Prostate gland (tissue), 2 donors: ENCODE data around the gene TNS1. TPM values are rescaled to one million over a fixed set of nuclear protein-coding genes. Genes with fewer than 3 reads are reported as not detected.

Source experiments
- DNase-seq: peaks from one replicate; pipeline ENCODE4 v3.0.0-alpha.2; 2019; ENCODE audit warnings: low spot score
- H3K27ac ChIP-seq, 2 donors: fragments of 200-600 bp; sonication (generic); 2 replicates each; pipeline ENCODE4 v1.5.1; 2017 to 2019
- H3K27me3 ChIP-seq: fragments of 200-600 bp; sonication (generic); replicated peaks from 2 replicates; pipeline ENCODE4 v1.5.1; 2019; ENCODE audit not compliant: insufficient read depth
- H3K36me3 ChIP-seq, 2 donors: fragments of 200-600 bp; sonication (generic); 1 replicate in 1 of 2; 2 replicates in 1 of 2; pipeline versions ENCODE4 v1.5.1 to v1.8.1; 2017 to 2019
- H3K4me1 ChIP-seq: fragments of 200-600 bp; sonication (generic); replicated peaks from 2 replicates; pipeline ENCODE4 v1.5.1; 2019
- H3K4me3 ChIP-seq, 2 donors: fragments of 200-600 bp; sonication (generic); 2 replicates each; pipeline ENCODE4 v1.5.1; 2017 to 2019
- H3K9me3 ChIP-seq: fragments of 200-600 bp; sonication (generic); 2 replicates; pipeline ENCODE4 v1.5.1; 2017
- POLR2A ChIP-seq: fragments of 450-650 bp; IDR thresholded peaks from one replicate; pipeline ENCODE4 v1.6.1; 2016; ENCODE audit warnings: antibody characterized with exemption, mild to moderate bottlenecking
- POLR2AphosphoS5 ChIP-seq: sonication (generic); formaldehyde crosslinking; IDR thresholded peaks from one replicate; pipeline ENCODE4 v1.6.1; 2017; ENCODE audit warnings: antibody characterized with exemption
- WGBS: methylation state at CpG from one replicate; pipeline ENCODE4 v1.1.5; 2018; 5-methylcytosine and 5-hydroxymethylcytosine counted together
- intact Hi-C: fragments of 100-400 bp; cut with DNase I; formaldehyde crosslinking; loops from one replicate; pipeline ENCODE4 v1.14.2; 2022
- total RNA-seq, 2 donors: library from RNA; depleted of rRNA; stranded (reverse); fragments of >200 nt; gene quantifications; one replicate each; pipeline ENCODE4 v1.1.0, GENCODE V29; 2016
- TF ChIP-seq, protein P1 (sequence below), 4 experiments: fragments of 200-600 bp in 2 of 4; fragments of 450-650 bp in 2 of 4; sonication (generic) in 2 of 4; IDR thresholded peaks; 1 replicate in 3 of 4; 2 replicates in 1 of 4; pipeline ENCODE4 v1.5.1; 2016 to 2019; ENCODE audit warnings: antibody characterized with exemption in 4 of 4, mild to moderate bottlenecking in 2 of 4, moderate library complexity in 2 of 4

TNS1 gene
- total RNA-seq, 2 donors from 2014 or later: 238 to 659 TPM

DNA sequence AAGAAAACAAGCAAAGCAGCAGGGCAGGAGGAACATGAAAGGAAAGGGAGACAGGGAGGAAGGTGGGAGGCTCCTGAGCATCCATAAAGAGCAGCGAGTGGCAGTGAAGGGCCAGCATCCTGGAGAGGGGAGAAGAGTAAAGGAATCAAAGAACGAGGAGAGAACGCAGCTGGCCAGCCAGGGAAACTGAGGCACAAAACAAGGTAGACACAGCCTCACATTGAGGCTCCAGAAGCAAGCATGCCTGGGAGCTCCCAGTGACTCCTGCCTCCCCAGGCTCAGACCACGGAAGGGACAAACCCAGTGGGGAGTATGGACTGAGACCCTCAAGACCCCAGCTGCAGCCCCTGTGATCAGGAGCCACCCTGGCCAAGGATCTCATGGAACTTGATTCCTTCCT is 14.0 kb upstream of the TNS1 start:
- no peak overlapping the region for H3K4me3 ChIP-seq
- no peaks in the 10 kb centered on the region for H3K27me3 ChIP-seq
- H3K36me3 ChIP-seq: no peaks in the 10 kb centered on the region
- peak overlapping the region; percentile 41 to 55 for H3K27ac ChIP-seq
- TF ChIP-seq, protein P1, sequence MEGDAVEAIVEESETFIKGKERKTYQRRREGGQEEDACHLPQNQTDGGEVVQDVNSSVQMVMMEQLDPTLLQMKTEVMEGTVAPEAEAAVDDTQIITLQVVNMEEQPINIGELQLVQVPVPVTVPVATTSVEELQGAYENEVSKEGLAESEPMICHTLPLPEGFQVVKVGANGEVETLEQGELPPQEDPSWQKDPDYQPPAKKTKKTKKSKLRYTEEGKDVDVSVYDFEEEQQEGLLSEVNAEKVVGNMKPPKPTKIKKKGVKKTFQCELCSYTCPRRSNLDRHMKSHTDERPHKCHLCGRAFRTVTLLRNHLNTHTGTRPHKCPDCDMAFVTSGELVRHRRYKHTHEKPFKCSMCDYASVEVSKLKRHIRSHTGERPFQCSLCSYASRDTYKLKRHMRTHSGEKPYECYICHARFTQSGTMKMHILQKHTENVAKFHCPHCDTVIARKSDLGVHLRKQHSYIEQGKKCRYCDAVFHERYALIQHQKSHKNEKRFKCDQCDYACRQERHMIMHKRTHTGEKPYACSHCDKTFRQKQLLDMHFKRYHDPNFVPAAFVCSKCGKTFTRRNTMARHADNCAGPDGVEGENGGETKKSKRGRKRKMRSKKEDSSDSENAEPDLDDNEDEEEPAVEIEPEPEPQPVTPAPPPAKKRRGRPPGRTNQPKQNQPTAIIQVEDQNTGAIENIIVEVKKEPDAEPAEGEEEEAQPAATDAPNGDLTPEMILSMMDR (IDR thresholded peaks at IDR 0.05): no peak
- TF ChIP-seq POLR2AphosphoS5: no peak
- TF ChIP-seq POLR2A: no peak
- DNase-seq: no peak
- H3K4me1 ChIP-seq: peaks cover 15% of the 10 kb centered on the region
- intact Hi-C loops: no loop called here
- WGBS: 84% methylated on average over 4 of the region's 4 CpGs
- H3K9me3 ChIP-seq: no peaks in the 10 kb centered on the region

DNA sequence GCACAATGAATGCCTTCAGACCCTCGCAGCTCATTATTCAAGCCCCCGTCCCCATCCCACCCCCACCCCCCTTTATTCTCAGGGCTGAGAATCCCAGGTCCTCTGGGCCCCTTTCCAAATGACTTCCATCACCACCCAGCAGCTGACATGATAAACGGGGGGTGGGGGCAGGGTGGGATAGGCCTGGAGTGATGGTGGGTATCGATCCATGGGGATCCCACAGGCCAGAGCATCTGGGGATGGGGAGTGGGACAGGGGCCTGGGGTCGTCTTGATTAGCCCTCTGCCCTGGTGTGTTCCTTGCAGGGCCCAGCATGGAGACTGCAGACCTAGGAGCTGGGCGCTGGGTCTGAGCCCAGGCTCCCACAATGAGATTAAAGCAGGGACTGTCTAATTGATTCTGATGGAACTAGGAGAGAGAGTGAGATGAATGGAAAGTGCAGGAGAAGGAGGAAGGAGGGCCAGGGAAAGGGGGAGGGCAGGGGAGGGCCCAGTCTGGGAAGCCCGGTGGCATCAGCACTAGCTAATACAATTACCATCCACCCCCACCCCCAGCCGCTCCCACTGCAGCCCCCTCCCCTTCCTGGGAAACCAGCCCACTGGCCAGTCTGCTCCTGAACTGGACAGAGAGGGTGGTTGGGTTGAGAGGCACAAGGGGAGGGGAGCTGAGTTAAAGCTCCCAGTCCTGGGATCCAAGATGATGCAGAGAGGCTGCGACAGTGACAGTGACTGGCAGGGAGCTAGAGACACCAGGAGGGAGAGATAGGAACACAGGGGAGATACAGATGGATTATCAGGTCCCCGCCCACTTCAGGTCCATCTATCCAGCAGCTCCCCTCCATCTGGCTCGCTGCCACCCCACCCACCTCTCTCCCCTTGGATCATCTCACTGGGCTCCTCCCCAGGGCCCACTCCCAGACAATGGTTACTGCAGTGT is 13.1 kb upstream of the TNS1 start:
- WGBS: 62% methylated on average over 11 of the region's 11 CpGs
- Histone ChIP-seq H3K36me3 (no peaks in the 10 kb centered on the region), H3K27me3 (no peaks in the 10 kb centered on the region), H3K9me3 (no peaks in the 10 kb centered on the region), H3K4me1 (peaks cover 15% of the 10 kb centered on the region), H3K4me3 (no peak overlapping the region), H3K27ac (peak overlapping the region in 1 of 2 donors; percentile 55)
- intact Hi-C loops: no loop called here
- no peak for TF ChIP-seq POLR2A
- TF ChIP-seq POLR2AphosphoS5: no peak
- TF ChIP-seq, protein P1 (IDR thresholded peaks at IDR 0.05): no peak
- DNase-seq: no peak

DNA sequence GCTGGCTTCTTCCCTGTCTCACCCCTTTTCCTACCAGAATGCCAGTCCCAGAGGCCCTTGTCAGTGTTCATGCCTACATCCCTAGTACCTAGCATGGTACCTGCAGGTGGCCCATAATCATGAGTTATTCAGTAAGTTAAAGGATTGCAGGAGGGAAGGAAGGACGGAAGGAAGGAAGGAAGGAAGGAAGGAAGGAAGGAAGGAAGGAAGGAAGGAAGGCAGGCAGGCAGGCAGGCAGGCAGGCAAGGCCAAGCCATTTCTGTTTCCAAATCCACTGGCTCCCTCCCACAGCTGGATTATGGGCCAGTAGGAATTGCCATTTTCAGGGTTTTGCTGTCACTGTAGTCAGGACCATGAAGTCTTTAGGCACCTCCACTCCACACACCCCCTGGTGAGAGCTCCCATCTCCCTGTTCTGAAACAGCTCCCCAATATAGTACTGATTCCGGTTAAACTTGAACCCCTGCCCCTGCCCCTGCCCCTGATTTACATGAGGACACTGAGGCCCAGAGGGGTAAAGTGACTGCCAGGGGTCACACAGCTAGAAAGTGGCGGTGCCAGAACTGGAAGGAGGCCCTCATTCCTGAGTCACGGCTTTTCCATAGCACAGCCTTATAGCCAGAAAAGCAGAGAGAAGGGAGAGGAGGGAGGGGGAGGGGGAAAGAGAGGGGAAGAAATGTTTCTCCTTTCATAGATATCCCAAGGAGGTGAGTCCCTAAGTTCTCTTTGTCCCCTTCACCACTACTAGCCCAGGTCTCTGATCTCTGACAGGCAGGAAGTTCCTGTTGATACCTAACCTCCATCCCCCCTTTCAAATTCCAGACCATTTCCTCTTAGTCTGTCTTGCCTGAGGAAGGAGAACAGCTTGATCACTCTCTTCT is 12.2 kb upstream of the TNS1 start:
- DNase-seq: no peak
- TF ChIP-seq, protein P1 (IDR thresholded peaks at IDR 0.05): no peak
- TF ChIP-seq POLR2AphosphoS5 (no peak), POLR2A (no peak)
- Histone ChIP-seq H3K36me3 (no peaks in the 10 kb centered on the region), H3K27ac (no peak overlapping the region), H3K4me3 (no peak overlapping the region), H3K9me3 (no peaks in the 10 kb centered on the region), H3K4me1 (peaks cover 15% of the 10 kb centered on the region), H3K27me3 (no peaks in the 10 kb centered on the region)
- intact Hi-C loops: no loop called here
- WGBS: 75% methylated on average over 4 of the region's 4 CpGs

DNA sequence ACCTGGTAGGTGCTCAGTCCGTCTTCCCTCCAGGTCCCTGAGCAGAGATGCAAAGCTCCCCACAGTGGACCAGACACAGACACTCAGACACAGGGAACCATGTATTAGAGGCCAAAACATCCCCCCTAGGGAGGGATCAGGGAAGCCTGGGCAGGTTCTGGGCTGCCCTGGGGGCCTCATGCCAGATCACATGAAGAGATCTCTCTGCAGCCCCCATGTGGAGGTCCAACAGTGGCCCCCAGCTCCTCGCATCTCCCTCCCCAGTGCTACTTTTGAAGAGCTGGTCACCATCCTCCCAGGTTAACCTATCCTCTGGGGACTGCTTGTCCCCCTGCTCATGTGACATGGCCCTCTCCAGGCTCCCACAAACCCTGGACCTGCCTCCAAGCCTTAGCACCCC is 10.5 kb upstream of the TNS1 start:
- H3K27ac ChIP-seq: no peak overlapping the region
- no peaks in the 10 kb centered on the region for H3K36me3 ChIP-seq
- intact Hi-C loops: no loop called here
- 86% methylated on average over 2 of the region's 2 CpGs for WGBS
- TF ChIP-seq, protein P1 (IDR thresholded peaks at IDR 0.05): no peak
- TF ChIP-seq POLR2AphosphoS5 (no peak), POLR2A (no peak)
- H3K4me3 ChIP-seq: no peak overlapping the region
- H3K9me3 ChIP-seq: no peaks in the 10 kb centered on the region
- H3K27me3 ChIP-seq: no peaks in the 10 kb centered on the region
- DNase-seq: no peak
- H3K4me1 ChIP-seq: peaks cover 14% of the 10 kb centered on the region
